A549 treated with CpdA at 1 μM for 4 hours (cell line): ENCODE measurements around the gene TRIM40. TPM values are rescaled to one million over a fixed set of nuclear protein-coding genes. Genes with fewer than 3 reads are reported as not detected.

Experiments used
- total RNA-seq: library from RNA; stranded (reverse); fragments of 200-300 nt; extraction: Qiagen RNA extraction; gene quantifications from 5 replicates; pipeline ENCODE4 v1.2.3, GENCODE V29; 2022; ENCODE audit warnings: low read depth

TRIM40 gene
- not detected in 5 replicates for total RNA-seq

GRCh38 chr6:30135757-30136156, at the start of gene TRIM40:
TRIM40 (plus strand) TSS chr6:30136140; CDS start chr6:30137037, 897 bp downstream.

GRCh38 chr6:30113003-30113759, 22.8 kb upstream of the TRIM40 start, which contains the start of gene TRIM31:
TRIM31 (minus strand) TSS chr6:30113090; CDS start chr6:30112805, 285 bp downstream.

GRCh38 chr6:30160785-30161531, 25.0 kb downstream of the TRIM40 start, which contains the start of gene TRIM10:
TRIM10 (minus strand) TSS chr6:30161211; CDS start chr6:30160858, 353 bp downstream.

GRCh38 chr6:30163090-30163917, 27.4 kb downstream of the TRIM40 start, which contains the start of gene TRIM15:
TRIM15 (plus strand) TSS chr6:30163546; CDS start chr6:30163685, 139 bp downstream.

Other genes with a start within 250 kb of the TRIM40 start
- gene HLA-A, start 193.6 kb upstream of the TRIM40 start, total RNA-seq: 113 to 144 TPM (median 140 TPM) in 5 replicates
- 25.7 to 36.9 TPM (median 36.2 TPM) in 5 replicates for gene POLR1H, start 74.9 kb upstream of the TRIM40 start, total RNA-seq
- 41.4 to 46.0 TPM (median 43.2 TPM) in 5 replicates for gene PPP1R11, start 68.9 kb upstream of the TRIM40 start, total RNA-seq
- 0.03 TPM in 1 of 5 replicates, not detected in the others for gene RNF39, start 60.4 kb upstream of the TRIM40 start, total RNA-seq
- gene TRIM31, start 23.1 kb upstream of the TRIM40 start, total RNA-seq: 1.2 to 2.1 TPM (median 2.1 TPM) in 5 replicates
- gene TRIM10, start 25.1 kb downstream of the TRIM40 start, total RNA-seq: not detected in 5 replicates
- gene TRIM15, start 27.4 kb downstream of the TRIM40 start, total RNA-seq: 0.29 TPM in 1 of 5 replicates, not detected in the others
- gene TRIM26, start 77.3 kb downstream of the TRIM40 start, total RNA-seq: 24.8 to 27.3 TPM (median 25.7 TPM) in 5 replicates
- 6.6 to 8.2 TPM (median 7.5 TPM) in 5 replicates for gene TRIM39, start 190.8 kb downstream of the TRIM40 start, total RNA-seq
- 62.1 to 74.0 TPM (median 66.6 TPM) in 5 replicates for gene RPP21, start 209.0 kb downstream of the TRIM40 start, total RNA-seq